GM21367 (cell line): ENCODE data around the gene ABHD14A.

Experiments
- ATAC-seq: cut with Tn5 transposase; IDR thresholded peaks from one replicate; pipeline ENCODE4 v1.9.1; 2021; ENCODE audit not compliant: unreplicated experiment

The ABHD14A gene

DNA sequence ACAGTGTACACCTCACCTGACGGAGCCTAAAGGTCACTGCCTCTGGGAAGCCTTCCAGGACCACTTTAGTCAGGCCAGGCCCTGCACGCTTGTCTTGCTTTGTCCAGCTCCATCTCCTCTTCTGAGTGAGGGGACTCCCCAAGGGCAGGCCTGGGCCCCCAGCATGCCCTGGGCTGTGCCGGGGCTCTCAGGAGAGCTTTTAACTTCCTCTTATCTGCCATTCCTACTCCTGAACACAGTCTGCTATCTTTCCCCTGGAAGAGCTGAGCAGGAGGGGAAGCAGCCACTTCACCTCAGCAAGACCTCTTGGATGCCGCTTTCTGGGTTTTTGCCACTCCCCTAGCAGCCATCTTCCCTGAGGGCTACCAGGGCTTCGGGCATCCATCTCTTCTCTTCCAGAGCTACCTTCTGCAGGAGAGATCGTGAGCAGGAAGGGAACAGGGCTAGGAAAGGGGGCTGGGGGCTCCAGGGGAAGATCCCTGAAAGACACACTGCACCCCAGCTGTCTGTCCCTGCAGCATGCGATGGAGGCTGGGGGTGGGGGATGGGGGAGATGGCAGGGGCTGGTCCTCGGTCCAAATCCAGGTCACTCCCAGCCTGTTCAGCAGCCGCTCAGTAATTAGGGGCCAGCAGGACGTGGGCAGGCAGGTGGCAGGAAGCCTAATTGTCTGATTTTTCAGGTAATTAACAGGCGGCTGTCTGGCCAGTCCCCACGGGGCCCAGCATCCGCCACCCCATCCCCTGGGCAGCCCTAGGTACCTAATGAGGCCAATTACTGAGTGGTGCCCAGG is 40.8 kb downstream of the ABHD14A start:
- ATAC-seq: no peak

GRCh38 chr3:52017586-52017985 is 42.7 kb downstream of the ABHD14A start:
- ATAC-seq: no peak

- no peak for ATAC-seq
These were observed 43.6 kb downstream of the ABHD14A start for GRCh38 chr3:52018319-52019000.

DNA sequence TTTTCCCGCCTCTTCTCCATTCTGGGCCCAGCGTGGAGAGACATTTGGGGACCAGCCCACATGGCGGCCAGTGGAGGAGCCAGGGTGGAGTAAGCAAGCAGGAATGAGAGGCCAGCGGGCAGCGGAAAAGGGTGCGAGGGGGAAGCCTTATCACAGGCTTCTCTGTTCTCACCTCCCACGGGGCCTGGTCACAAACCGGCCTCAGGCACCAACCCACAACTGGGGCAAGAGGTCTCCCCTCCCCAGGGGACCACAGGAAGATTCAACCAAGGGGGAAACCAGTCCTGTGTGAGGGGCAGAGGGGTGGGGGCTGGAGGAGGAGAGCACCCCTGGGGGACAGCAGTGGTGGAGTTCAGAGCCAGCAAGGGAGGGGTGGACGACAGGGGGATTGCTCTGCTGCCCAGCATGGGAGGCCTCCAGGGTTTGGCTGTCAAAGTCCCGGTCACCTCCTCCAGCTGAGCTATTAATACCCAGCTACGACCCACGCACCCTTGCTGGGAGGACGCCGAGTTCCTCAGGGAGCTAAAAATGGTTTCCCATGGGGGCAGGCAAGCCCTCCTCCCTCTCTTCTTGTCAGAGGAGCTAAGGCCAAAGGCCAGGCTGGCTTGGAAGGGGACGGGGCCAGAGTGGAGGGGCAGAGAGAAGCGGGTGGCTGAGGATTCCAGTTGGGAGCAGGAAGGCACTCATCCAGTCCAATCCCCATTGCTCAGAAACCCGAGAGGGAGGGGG is 44.7 kb downstream of the ABHD14A start:
- no peak for ATAC-seq

GRCh38 chr3:52020796-52021195 is 45.9 kb downstream of the ABHD14A start:
- no peak for ATAC-seq

DNA sequence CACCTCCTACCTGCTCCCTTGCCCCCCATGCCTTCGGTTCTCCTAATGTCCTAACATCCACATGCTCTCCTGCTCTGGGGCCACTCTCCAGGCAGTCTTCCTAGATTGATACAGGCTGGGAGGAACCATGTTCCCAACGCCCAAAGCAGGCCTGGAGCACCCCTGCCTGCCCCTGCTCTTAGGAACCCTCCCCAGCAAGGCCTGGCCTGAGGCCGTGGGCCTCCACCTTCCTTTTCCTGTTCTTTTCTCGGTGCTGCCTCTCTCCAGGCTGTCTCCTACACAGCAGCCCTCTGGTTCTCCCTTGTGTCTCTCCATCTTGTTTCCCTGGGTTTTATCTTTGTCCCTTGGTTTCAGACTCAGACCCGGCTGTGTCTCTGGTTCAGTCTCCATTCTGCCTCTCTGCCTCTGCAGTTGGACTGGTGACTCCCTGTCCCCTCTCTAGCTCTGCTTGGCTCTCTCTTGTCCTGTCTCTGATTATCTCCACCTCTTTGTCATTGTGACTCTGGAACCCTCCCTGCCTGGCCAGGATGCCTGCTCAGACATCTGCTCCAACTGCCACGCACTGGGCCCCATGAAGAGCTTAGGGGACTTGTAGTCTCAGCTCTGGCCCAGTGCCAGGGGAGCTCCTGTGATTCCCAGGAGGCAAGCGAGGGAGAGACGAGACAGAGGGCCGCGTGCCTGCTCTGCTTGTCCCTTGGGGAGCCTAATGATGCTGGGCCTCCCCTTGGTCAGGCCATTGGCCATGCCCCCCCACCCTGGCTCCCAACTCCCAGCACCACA is 46.8 kb downstream of the ABHD14A start:
- ATAC-seq: no peak

GRCh38 chr3:52022323-52023100 is 47.6 kb downstream of the ABHD14A start:
- ATAC-seq: no peak

- peak; percentile 14 for ATAC-seq
These were observed 48.4 kb downstream of the ABHD14A start for GRCh38 chr3:52023101-52023770.

- peak; percentile 72 for ATAC-seq
These were observed 49.2 kb downstream of the ABHD14A start for GRCh38 chr3:52023860-52024764.

DNA sequence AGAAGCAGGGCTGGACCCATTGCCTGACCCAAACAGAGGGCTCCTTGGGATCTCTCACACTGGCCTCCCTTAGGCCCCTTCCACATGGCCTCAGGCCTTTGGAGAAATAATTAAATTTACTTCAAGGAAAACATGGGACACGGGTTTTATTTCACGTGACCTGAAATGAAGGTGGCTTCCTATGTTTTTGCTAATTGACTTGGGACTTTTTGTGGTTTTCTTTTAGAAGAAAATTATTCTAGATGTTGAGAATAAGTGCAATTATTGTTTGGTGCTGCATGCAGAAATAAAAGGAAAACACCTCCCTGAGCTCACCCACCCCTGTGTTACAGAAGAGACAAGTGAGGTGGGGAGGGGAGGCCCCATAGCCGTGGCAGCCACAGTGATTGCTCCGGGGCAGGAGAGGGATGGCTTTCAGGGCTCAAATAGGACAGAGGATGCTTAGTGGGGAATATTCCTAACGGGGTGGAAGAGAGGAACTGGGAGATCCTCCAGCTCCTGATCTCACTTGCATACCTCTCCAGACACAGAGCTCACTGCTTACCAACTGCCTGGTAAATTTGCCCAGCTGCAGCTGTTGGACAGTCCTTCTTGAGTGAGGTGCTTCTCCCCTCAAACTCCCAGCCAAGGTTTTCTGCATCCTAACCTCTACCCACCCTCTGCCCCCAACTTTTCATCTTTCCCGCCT is 50.0 kb downstream of the ABHD14A start:
- no peak for ATAC-seq

- no peak for ATAC-seq
These were observed 50.6 kb downstream of the ABHD14A start for GRCh38 chr3:52025453-52025852.

- no peak for ATAC-seq
These were observed 51.2 kb downstream of the ABHD14A start for GRCh38 chr3:52026041-52026440.

- no peak for ATAC-seq
These were observed 53.7 kb downstream of the ABHD14A start for GRCh38 chr3:52028572-52028971.

- ATAC-seq: no peak
These were observed 54.2 kb downstream of the ABHD14A start for GRCh38 chr3:52029053-52029452.

DNA sequence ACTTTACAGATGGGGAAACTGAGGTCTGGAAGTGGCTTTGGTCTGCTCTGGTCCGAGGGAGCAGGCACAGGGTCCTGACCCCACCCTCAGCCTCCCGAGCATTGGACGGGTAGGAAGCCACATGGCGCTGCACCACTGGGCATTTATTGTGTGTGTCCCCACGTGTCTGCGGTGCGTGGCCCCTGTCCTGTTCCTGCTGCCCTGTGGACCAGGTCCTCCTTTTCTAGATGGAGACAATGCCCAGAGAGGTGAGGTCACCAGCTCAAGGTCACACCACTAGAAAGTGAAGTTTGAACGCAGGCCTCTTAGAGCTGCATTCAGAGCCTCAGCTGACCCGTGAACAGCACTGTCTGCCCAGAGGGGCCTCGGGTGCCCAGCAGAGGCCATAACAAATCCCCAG is 54.7 kb downstream of the ABHD14A start:
- no peak for ATAC-seq
